Mononuclear cell (primary cell): ENCODE data around the gene ABCG8. TPM values are rescaled to one million over a fixed set of nuclear protein-coding genes. Genes with fewer than 3 reads are reported as not detected.

ENCODE experiments used
- H3K27me3 ChIP-seq: 2 replicates; pipeline ENCODE4 v1.6.0; 2011; ENCODE audit warnings: low read length, control low read depth; ENCODE audit not compliant: insufficient read depth
- H3K4me1 ChIP-seq: 2 replicates; pipeline ENCODE4 v1.5.1; 2011; ENCODE audit warnings: mild to moderate bottlenecking, low read length, control low read depth; ENCODE audit not compliant: insufficient read depth
- H3K4me3 ChIP-seq: 2 replicates; pipeline ENCODE4 v1.5.1; 2011; ENCODE audit warnings: mild to moderate bottlenecking, low read length, moderate library complexity
- H3K9me3 ChIP-seq: 2 replicates; pipeline ENCODE4 v1.5.1; 2011; ENCODE audit warnings: low read depth, mild to moderate bottlenecking, control low read depth, low read length
- total RNA-seq: library from RNA; depleted of rRNA; stranded (reverse); fragments of >200 nt; gene quantifications from one replicate; pipeline ENCODE4 v1.2.3, GENCODE V29; 2012

ABCG8 gene
- total RNA-seq, 1 donor: not detected

GRCh38 chr2:43879261-43879660 is 40.5 kb downstream of the ABCG8 start:
- H3K9me3 ChIP-seq: no peaks in the 10 kb centered on the region
- no peaks in the 10 kb centered on the region for H3K4me1 ChIP-seq
- no peaks in the 10 kb centered on the region for H3K27me3 ChIP-seq
- H3K4me3 ChIP-seq: no peak overlapping the region

GRCh38 chr2:43880471-43880870 is 41.7 kb downstream of the ABCG8 start:
- Histone ChIP-seq H3K4me3 (no peak overlapping the region), H3K4me1 (no peaks in the 10 kb centered on the region), H3K27me3 (no peaks in the 10 kb centered on the region), H3K9me3 (no peaks in the 10 kb centered on the region)

GRCh38 chr2:43880952-43881351 is 42.2 kb downstream of the ABCG8 start:
- no peaks in the 10 kb centered on the region for H3K9me3 ChIP-seq
- H3K27me3 ChIP-seq: no peaks in the 10 kb centered on the region
- H3K4me3 ChIP-seq: no peak overlapping the region
- H3K4me1 ChIP-seq: no peaks in the 10 kb centered on the region

DNA sequence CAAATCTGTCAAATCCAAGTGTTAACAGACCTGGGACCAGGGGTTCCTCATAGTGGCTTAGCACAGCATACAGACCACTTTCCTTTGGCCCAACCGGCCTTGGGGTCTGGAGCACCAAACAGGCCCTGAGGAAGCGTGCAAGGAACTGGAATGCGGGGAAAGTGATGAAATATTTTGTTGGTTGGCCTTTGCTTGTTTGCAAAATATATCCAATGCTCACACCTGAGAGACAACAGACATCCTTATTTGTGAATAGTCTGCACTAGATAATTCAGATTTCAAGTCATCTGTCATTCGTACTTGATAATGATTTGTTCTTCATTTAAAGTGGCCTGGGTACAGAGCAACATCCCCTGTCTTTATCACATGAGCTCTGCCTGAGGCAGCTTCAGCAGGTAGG is 43.5 kb downstream of the ABCG8 start:
- H3K27me3 ChIP-seq: no peaks in the 10 kb centered on the region
- no peaks in the 10 kb centered on the region for H3K9me3 ChIP-seq
- H3K4me3 ChIP-seq: no peak overlapping the region
- no peaks in the 10 kb centered on the region for H3K4me1 ChIP-seq

GRCh38 chr2:43884689-43885088 is 45.9 kb downstream of the ABCG8 start:
- H3K27me3 ChIP-seq: no peaks in the 10 kb centered on the region
- no peak overlapping the region for H3K4me3 ChIP-seq
- no peaks in the 10 kb centered on the region for H3K9me3 ChIP-seq
- H3K4me1 ChIP-seq: no peaks in the 10 kb centered on the region

GRCh38 chr2:43885132-43885632 is 46.4 kb downstream of the ABCG8 start:
- Histone ChIP-seq H3K27me3 (no peaks in the 10 kb centered on the region), H3K4me3 (no peak overlapping the region), H3K4me1 (no peaks in the 10 kb centered on the region), H3K9me3 (no peaks in the 10 kb centered on the region)

GRCh38 chr2:43887176-43887575 is 48.4 kb downstream of the ABCG8 start:
- no peaks in the 10 kb centered on the region for H3K9me3 ChIP-seq
- H3K4me1 ChIP-seq: no peaks in the 10 kb centered on the region
- no peaks in the 10 kb centered on the region for H3K27me3 ChIP-seq
- H3K4me3 ChIP-seq: no peak overlapping the region

GRCh38 chr2:43889416-43889815 is 50.6 kb downstream of the ABCG8 start:
- H3K4me3 ChIP-seq: no peak overlapping the region
- no peaks in the 10 kb centered on the region for H3K27me3 ChIP-seq
- H3K9me3 ChIP-seq: no peaks in the 10 kb centered on the region
- no peaks in the 10 kb centered on the region for H3K4me1 ChIP-seq

GRCh38 chr2:43890855-43891254 is 52.1 kb downstream of the ABCG8 start:
- no peaks in the 10 kb centered on the region for H3K4me1 ChIP-seq
- H3K9me3 ChIP-seq: no peaks in the 10 kb centered on the region
- H3K4me3 ChIP-seq: no peak overlapping the region
- no peaks in the 10 kb centered on the region for H3K27me3 ChIP-seq

DNA sequence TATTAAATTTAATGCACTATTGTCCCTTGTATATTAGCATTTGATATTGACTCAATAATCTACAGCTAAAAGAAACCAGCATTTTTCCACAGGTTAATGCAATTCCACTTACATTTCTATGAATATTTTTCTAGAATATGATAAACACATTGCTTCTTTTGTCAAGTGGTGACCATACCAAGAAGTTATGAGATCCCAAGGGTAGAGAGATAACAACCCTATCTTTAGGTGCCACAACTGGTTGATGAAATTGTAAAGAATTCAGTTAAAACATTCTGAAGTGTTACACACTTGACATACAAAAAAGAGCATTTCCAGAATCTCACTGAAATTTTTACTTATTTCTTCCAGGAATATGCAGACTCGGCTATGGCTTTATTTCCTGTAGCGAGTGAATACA is 56.0 kb downstream of the ABCG8 start:
- Histone ChIP-seq H3K9me3 (no peaks in the 10 kb centered on the region), H3K4me3 (no peak overlapping the region), H3K27me3 (no peaks in the 10 kb centered on the region), H3K4me1 (no peaks in the 10 kb centered on the region)

GRCh38 chr2:43896906-43897305 is 58.1 kb downstream of the ABCG8 start:
- Histone ChIP-seq H3K27me3 (no peaks in the 10 kb centered on the region), H3K4me3 (no peak overlapping the region), H3K4me1 (no peaks in the 10 kb centered on the region), H3K9me3 (no peaks in the 10 kb centered on the region)

DNA sequence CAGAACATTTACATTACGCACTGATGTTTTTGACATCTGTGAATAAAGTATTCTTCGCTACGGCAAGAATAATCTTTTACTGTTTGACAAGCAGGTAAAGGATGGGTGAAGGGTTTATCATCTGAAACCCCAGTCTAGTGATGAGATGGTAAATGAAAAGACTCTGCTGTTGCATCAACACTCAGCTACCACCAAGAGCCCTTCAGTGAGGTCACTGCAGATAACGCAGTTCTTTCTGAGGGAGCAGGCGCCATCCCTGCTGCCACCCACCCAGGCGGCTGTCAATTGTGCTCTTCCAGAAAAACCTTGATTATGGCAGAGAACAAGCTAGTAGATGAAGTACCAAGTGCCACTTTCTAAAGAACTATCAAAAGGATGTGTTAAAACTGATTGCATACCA is 58.7 kb downstream of the ABCG8 start:
- Histone ChIP-seq H3K27me3 (no peaks in the 10 kb centered on the region), H3K4me3 (no peak overlapping the region), H3K9me3 (no peaks in the 10 kb centered on the region), H3K4me1 (no peaks in the 10 kb centered on the region)

- Histone ChIP-seq H3K4me3 (no peak overlapping the region), H3K9me3 (no peaks in the 10 kb centered on the region), H3K4me1 (no peaks in the 10 kb centered on the region), H3K27me3 (no peaks in the 10 kb centered on the region)
Observed at GRCh38 chr2:43898134-43898837, 59.5 kb downstream of the ABCG8 start.

- Histone ChIP-seq H3K9me3 (no peaks in the 10 kb centered on the region), H3K27me3 (no peaks in the 10 kb centered on the region), H3K4me1 (no peaks in the 10 kb centered on the region), H3K4me3 (no peak overlapping the region)
Observed at GRCh38 chr2:43898838-43899346, 60.1 kb downstream of the ABCG8 start.

DNA sequence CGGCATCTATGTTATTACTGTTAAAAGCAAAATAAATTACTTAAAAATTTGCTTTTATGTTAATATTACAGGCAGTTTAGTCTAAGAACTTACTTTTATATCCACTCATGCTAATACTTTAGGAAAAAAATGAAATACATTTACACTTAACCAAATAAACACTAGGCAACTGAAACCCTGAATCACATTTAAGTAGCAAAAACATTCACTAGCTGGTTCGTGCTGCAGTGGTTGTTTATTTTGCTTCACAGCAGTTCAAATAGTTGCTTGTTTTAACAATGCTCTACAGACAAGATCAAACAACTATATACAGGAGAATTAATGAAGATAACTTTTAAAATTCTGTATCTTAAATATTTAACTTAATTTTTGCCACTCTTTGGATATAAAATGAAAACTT is 60.8 kb downstream of the ABCG8 start:
- no peaks in the 10 kb centered on the region for H3K4me1 ChIP-seq
- H3K9me3 ChIP-seq: no peaks in the 10 kb centered on the region
- no peak overlapping the region for H3K4me3 ChIP-seq
- no peaks in the 10 kb centered on the region for H3K27me3 ChIP-seq

- H3K4me3 ChIP-seq: no peak overlapping the region
- H3K27me3 ChIP-seq: no peaks in the 10 kb centered on the region
- H3K4me1 ChIP-seq: no peaks in the 10 kb centered on the region
- no peaks in the 10 kb centered on the region for H3K9me3 ChIP-seq
Observed at GRCh38 chr2:43905371-43905803, 66.6 kb downstream of the ABCG8 start.
